Measurements from ENCODE around the gene CRACR2B.

GRCh38 chr11:824292-824880 lies 3.3 kb upstream of the CRACR2B start:
- TF ChIP-seq POLR2A (IDR thresholded peaks at IDR 0.05), result no peak
- TF ChIP-seq CTCF (IDR thresholded peaks at IDR 0.05), result no peak
- TF ChIP-seq POLR2AphosphoS5 (IDR thresholded peaks at IDR 0.05), result no peak

Measured in upper lobe of left lung (tissue), 4 donors.